ENCODE data around the gene MBD3L4. TPM values are rescaled to one million over a fixed set of nuclear protein-coding genes. Genes with fewer than 3 reads are reported as not detected.
"Not testable (repeated sequence)": the region's sequence is repeated elsewhere in the genome, so short reads cannot be mapped to it uniquely, and the experiment has no call there.

The MBD3L4 gene
- total RNA-seq, 4 donors from 2014 or later: not detected

DNA sequence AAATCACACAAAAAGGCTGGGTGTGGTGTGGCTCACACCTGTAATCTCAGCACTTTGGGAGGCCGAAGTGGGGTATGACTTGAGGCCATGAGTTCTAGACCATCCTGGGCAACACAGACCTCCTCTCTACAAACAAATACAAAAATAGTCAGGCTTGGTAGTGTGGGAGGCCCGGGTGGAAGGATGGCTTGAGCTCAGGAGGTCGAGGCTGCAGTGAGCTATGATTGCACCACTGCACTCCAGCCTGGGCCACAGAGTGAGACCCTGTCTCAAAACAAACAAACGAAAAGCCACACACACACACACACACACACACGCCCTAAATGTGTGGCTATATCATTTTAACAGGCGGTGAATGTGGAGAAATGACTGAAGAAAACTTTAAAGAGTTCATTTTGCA, 28.6 kb upstream of the MBD3L4 start:
- Histone ChIP-seq H3K9me3 (peaks cover 0 to 3% (median 0%) of the 10 kb centered on the region in 3 donors), H3K36me3 (peaks cover 0 to 31% of the 10 kb centered on the region in 2 donors), H3K4me1 (peaks cover 0 to 11% (median 7%) of the 10 kb centered on the region in 3 donors), H3K4me3 (peak overlapping the region in 1 of 2 donors; percentile 85), H3K27ac (peak overlapping the region in 3 of 4 donors; percentile 81 to 84 (median 82)), H3K27me3 (no peaks in the 10 kb centered on the region)
- WGBS, 2 donors (ENCODE audit: low coverage in 1 of 2): 69 to 72% methylated on average over 3 to 5 of the region's 6 CpGs
- no peak for TF ChIP-seq POLR2A (IDR thresholded peaks at IDR 0.05)
- no peak for TF ChIP-seq EP300 (IDR thresholded peaks at IDR 0.05)
- TF ChIP-seq, protein P1, sequence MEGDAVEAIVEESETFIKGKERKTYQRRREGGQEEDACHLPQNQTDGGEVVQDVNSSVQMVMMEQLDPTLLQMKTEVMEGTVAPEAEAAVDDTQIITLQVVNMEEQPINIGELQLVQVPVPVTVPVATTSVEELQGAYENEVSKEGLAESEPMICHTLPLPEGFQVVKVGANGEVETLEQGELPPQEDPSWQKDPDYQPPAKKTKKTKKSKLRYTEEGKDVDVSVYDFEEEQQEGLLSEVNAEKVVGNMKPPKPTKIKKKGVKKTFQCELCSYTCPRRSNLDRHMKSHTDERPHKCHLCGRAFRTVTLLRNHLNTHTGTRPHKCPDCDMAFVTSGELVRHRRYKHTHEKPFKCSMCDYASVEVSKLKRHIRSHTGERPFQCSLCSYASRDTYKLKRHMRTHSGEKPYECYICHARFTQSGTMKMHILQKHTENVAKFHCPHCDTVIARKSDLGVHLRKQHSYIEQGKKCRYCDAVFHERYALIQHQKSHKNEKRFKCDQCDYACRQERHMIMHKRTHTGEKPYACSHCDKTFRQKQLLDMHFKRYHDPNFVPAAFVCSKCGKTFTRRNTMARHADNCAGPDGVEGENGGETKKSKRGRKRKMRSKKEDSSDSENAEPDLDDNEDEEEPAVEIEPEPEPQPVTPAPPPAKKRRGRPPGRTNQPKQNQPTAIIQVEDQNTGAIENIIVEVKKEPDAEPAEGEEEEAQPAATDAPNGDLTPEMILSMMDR (IDR thresholded peaks at IDR 0.05): no peak
- no peak for TF ChIP-seq POLR2AphosphoS5 (IDR thresholded peaks at IDR 0.05)
- ATAC-seq: no peak

DNA sequence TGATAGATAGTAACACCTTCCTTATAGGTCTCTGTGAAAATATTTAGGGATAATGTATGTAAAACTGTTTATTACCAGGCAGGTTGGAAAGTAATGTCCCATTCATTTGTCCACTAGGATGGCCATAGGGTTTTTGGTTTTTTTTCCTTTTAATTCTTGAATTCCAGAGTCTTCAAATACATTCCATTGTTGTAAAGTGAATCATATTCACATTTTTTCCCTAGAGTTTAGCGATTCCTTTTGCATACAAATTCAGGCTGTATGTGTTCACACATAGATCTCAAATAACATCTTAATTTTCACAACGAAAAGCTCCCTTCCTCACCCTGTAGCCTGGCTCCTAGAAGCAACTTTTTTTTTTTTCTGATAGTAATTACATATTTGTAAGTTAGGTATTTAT, 27.7 kb upstream of the MBD3L4 start:
- H3K36me3 ChIP-seq: peaks cover 0 to 22% of the 10 kb centered on the region in 2 donors
- 80 to 90% methylated on average over 2 of the region's 2 CpGs for WGBS, 2 donors (ENCODE audit: low coverage in 1 of 2)
- ATAC-seq: no peak
- peaks cover 0 to 11% (median 7%) of the 10 kb centered on the region in 3 donors for H3K4me1 ChIP-seq
- no peak overlapping the region for H3K27ac ChIP-seq
- no peaks in the 10 kb centered on the region for H3K9me3 ChIP-seq
- TF ChIP-seq POLR2AphosphoS5 (IDR thresholded peaks at IDR 0.05) (no peak), EP300 (IDR thresholded peaks at IDR 0.05) (no peak), POLR2A (IDR thresholded peaks at IDR 0.05) (no peak)
- TF ChIP-seq, protein P1 (IDR thresholded peaks at IDR 0.05): no peak
- no peaks in the 10 kb centered on the region for H3K27me3 ChIP-seq
- no peak overlapping the region for H3K4me3 ChIP-seq

DNA sequence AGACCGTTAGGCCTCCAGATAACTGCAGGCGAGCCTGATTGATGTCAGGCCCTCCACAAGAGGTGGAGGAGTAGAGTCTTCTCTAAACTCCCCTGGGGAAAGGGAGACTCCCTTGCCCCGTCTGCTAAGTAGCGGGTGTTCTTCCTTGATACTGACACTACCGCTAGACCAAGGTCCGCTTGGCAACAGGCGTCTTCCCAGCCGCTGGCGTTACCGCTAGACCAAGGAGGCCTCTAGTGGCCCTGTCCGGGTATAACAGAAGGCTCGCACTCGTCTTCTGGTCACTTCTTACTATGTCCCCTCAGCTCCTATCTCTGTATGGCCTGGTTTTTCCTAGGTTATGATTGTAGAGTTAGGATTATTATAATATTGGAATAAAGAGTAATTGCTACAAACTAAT, 27.1 kb upstream of the MBD3L4 start:
- H3K4me1 ChIP-seq: peaks cover 0 to 11% (median 7%) of the 10 kb centered on the region in 3 donors
- H3K27me3 ChIP-seq, H3K9me3 ChIP-seq, H3K27ac ChIP-seq, ATAC-seq, H3K4me3 ChIP-seq: not testable (repeated sequence)
- peaks cover 0 to 16% of the 10 kb centered on the region in 2 donors for H3K36me3 ChIP-seq
- 25 to 44% methylated on average over 4 to 11 of the region's 13 CpGs for WGBS, 2 donors (ENCODE audit: low coverage in 1 of 2)
- TF ChIP-seq, protein P1 (IDR thresholded peaks at IDR 0.05): peak in 1 of 4 experiments; percentile 29

DNA sequence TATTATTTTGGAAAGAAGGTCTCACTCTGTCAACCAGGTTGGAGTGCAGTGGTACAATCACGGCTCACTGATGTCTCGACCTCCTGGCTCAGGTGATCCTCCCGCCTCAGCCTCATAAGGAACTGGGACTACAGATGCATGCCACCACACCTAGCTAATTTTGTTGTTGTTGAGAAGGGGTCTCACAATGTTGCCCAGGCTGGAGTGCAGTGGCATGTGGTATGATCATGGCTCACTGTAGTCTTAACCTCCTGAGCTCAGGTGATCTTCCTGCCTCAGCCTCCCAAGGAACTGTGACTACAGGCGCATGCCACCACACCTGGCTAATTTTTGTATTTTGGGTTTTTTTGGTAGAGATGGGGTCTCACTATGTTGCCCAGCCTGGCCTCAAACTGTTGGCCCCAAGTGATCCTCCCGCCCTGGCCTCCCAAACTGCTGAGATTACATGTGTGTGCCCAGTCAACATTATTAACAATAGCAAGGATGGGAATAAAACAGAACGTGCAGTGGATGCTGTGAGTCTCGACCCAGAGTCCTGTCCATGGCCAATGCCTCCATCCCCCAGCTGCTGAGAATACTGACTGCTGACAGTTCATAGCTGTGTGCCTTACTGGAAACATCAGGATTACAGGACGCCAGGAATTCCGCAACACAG, 23.9 kb upstream of the MBD3L4 start:
- Histone ChIP-seq H3K36me3 (no peaks in the 10 kb centered on the region), H3K27ac (no peak overlapping the region), H3K4me1 (no peaks in the 10 kb centered on the region), H3K4me3 (no peak overlapping the region), H3K9me3 (no peaks in the 10 kb centered on the region), H3K27me3 (no peaks in the 10 kb centered on the region)
- ATAC-seq: no peak
- TF ChIP-seq POLR2AphosphoS5 (IDR thresholded peaks at IDR 0.05) (no peak), POLR2A (IDR thresholded peaks at IDR 0.05) (no peak), EP300 (IDR thresholded peaks at IDR 0.05) (no peak)
- TF ChIP-seq, protein P1 (IDR thresholded peaks at IDR 0.05): no peak
- WGBS, 2 donors (ENCODE audit: low coverage in 1 of 2): 93 to 96% methylated on average over 5 of the region's 9 CpGs

DNA sequence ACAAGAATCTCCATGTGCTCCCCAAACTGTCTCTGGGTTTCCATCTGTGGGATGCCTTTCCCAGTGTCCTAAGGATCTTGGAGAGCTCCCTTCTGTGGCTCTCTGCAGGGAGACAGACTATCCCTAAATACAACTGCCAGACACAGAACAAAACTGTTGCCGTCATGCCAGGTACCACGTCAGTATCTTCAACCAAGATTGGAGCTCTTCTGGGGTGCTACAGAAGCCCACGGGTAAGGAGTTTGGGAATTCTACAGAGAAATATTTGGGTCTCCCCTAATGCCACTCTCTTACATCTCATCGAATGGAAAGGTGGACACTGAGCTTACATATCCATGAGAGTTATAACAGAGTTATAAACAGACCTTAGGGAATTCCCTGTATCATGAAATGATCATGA, 23.4 kb upstream of the MBD3L4 start:
- WGBS, 2 donors (ENCODE audit: low coverage in 1 of 2): 60 to 78% methylated on average over 3 of the region's 4 CpGs
- TF ChIP-seq, protein P1 (IDR thresholded peaks at IDR 0.05): no peak
- TF ChIP-seq EP300 (IDR thresholded peaks at IDR 0.05) (no peak), POLR2A (IDR thresholded peaks at IDR 0.05) (no peak), POLR2AphosphoS5 (IDR thresholded peaks at IDR 0.05) (no peak)
- H3K9me3 ChIP-seq: no peaks in the 10 kb centered on the region
- no peak overlapping the region for H3K4me3 ChIP-seq
- ATAC-seq: no peak
- no peaks in the 10 kb centered on the region for H3K27me3 ChIP-seq
- no peaks in the 10 kb centered on the region for H3K36me3 ChIP-seq
- no peaks in the 10 kb centered on the region for H3K4me1 ChIP-seq
- no peak overlapping the region for H3K27ac ChIP-seq

DNA sequence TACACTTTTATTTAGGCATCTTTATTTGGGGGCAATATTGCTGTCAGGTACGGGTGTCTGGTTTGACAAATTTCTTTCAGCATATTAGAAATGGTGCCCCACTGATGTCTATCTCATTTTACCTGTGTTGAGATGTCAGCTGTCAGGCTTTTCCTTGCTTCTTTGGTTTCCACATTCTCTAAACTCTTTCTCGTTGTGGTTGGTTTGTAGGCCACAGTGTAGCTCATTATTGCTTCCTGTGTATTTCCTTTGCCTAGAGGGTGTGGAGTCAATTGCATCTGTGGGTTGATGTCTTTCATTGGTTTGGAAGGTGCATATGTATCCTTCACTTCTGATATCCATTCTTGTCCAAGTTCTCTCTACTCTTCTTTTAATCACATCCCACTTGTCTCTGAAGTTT, 20.0 kb upstream of the MBD3L4 start:
- H3K4me3 ChIP-seq, H3K9me3 ChIP-seq, H3K27ac ChIP-seq, ATAC-seq, H3K4me1 ChIP-seq, H3K36me3 ChIP-seq, H3K27me3 ChIP-seq: not testable (repeated sequence)
- WGBS, 2 donors (ENCODE audit: low coverage in 1 of 2): 25% methylated on average over 1 of the region's 2 CpGs; no CpG with 5 or more reads in 1 of the 2 donors

DNA sequence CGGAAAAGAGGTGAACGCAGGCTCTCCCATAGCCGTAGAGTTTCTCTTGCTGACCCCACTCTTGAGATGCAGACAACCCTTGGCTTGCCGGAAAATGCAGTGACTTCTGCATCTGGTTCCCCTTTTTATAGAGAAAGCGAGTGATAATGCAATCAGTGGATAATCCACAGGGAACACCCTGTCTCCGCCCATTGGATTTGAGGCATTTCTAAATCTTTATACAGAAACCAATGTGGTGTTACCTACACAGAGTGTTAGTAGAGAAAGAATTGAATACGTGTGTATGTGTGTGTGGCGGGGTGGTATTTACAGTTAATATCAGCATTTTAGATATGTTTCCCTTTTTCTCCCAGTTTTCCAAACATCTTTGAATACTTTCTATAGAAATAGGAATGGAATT, 18.6 kb upstream of the MBD3L4 start, which contains the start of gene MBD3L3:
MBD3L3 (minus strand) TSS at position 101 of the 400 bp plus-strand sequence; CDS start at position 30, 71 bp downstream.
- not testable (repeated sequence) for H3K9me3 ChIP-seq, H3K36me3 ChIP-seq, H3K27me3 ChIP-seq, H3K27ac ChIP-seq, ATAC-seq, H3K4me3 ChIP-seq, H3K4me1 ChIP-seq
- no CpG with 5 or more reads among the region's 8 CpGs for WGBS, 2 donors (ENCODE audit: low coverage in 1 of 2)

DNA sequence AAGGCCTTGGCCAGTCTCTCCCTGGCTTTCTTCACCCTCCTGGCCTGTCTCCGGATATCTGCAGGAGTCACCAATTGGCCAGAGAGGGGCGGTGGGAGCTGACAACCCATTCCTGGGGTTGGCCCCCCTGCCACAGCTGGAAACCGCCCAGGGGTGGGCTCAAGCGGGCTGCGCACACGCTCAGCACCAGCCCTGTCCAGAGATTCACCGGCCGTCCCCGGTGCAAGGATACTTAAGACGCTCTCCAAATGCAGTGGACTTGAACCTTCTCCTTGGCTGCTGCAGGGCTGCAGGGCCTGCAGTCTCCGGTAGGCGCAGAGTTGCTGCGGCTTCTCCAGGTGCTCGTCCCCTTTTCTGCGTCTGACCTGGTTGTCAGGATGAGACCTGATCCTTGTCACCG, 16.4 kb upstream of the MBD3L4 start:
- not testable (repeated sequence) for ATAC-seq, H3K4me3 ChIP-seq, H3K27ac ChIP-seq, H3K36me3 ChIP-seq, H3K9me3 ChIP-seq, H3K27me3 ChIP-seq, H3K4me1 ChIP-seq
- no CpG with 5 or more reads among the region's 16 CpGs for WGBS, 2 donors (ENCODE audit: low coverage in 1 of 2)
